NCI-H345 treated with DMSO at 0.1 percent for 48 hours (cell line): ENCODE data around the gene MUC2.
"Not testable (repeated sequence)": the region's sequence is repeated elsewhere in the genome, so short reads cannot be mapped to it uniquely, and the experiment has no call there.

Experiments
- DNase-seq: peaks from one replicate; lab custom pipeline; 2025; ENCODE audit not compliant: unreplicated experiment; lab: John Stamatoyannopoulos, UW

Gene MUC2

GRCh38 chr11:1102996-1103395 is 28.3 kb downstream of the MUC2 start:
- DNase-seq = no peak

DNA sequence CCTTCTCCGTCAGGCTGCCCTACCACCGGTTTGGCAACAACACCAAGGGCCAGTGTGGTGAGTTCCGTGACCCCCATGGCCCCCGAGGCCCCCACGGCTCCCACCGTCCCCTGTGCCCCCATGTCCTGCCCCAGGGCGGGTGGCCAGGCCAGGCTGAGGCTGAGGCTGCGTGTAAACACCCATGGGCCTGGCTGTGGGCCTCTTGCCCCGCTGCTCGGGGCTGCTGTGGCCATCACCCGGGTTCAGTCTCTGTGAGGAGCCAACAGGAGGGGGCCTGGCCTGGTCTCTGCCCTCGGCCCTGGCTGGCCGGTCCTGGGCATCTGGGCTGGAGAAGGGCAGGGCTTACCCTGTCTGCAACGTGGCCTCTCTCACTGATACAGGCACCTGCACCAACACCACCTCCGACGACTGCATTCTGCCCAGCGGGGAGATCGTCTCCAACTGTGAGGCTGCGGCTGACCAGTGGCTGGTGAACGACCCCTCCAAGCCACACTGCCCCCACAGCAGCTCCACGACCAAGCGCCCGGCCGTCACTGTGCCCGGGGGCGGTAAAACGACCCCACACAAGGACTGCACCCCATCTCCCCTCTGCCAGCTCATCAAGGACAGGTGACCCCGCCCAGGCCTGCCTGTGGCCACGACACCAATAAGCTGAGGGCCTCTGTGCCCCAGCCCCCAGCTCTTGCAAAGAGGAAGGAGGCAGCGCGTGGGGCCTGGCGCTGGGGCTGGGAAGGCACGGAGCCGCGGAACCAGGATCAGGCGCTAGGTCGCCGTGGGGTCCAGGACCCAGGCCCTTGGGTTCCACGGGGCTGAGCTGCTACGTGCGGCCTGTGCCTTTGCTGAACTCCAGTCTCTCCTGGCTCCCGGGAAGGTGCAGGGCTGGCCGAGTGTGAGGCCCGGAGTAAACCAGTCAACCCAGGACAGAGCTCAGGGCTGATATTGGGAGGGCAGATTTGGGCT is 29.0 kb downstream of the MUC2 start:
- no peak for DNase-seq

DNA sequence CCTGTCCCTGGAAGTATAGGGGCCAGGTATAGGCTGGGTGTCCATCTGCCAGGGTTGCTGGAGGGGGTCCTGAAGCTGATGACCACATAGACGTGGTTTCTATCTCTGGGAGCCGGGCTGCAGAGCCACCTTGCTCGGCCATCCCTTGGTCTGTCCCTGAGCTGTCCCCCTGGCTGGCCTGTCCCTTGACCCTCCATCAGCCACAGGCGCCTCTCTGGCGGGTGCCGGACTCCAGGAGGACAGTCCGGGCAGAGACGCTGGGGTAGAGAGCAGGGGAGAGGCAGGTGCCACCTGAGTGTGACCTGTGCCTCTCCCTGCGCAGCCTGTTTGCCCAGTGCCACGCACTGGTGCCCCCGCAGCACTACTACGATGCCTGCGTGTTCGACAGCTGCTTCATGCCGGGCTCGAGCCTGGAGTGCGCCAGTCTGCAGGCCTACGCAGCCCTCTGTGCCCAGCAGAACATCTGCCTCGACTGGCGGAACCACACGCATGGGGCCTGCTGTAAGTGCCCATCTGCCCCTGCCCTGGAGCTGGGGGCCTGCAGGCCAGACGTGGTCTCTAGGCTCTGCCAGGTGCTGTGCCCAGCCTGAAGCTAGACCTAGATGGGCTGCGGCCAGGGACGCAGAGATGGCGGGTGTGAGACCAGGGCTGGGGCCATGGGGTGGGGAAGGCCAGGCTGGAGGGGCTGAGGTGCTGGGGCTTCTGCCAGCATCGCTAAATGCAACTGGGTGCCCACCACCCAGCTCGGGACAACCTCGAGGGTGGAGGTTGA is 29.9 kb downstream of the MUC2 start:
- no peak for DNase-seq

- DNase-seq = no peak
Measured at GRCh38 chr11:1105183-1105565, 30.5 kb downstream of the MUC2 start.

DNA sequence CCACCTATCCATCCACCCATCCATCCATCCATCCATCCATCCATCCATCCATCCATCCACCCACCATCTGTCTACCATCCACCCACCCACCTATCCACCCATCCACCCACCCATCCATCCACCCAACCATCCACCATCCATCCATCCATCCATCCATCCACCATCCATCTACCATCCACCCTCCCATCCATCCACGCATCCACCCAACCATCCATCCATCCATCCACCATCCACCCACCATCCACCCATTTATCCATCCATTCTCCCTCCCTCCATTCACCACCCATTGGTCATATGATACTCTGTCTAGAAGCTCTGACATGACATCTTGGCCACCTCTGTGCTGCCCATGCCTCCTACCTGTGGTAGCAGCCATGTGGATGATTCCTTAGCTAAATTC is 31.7 kb downstream of the MUC2 start:
- no peak for DNase-seq

DNA sequence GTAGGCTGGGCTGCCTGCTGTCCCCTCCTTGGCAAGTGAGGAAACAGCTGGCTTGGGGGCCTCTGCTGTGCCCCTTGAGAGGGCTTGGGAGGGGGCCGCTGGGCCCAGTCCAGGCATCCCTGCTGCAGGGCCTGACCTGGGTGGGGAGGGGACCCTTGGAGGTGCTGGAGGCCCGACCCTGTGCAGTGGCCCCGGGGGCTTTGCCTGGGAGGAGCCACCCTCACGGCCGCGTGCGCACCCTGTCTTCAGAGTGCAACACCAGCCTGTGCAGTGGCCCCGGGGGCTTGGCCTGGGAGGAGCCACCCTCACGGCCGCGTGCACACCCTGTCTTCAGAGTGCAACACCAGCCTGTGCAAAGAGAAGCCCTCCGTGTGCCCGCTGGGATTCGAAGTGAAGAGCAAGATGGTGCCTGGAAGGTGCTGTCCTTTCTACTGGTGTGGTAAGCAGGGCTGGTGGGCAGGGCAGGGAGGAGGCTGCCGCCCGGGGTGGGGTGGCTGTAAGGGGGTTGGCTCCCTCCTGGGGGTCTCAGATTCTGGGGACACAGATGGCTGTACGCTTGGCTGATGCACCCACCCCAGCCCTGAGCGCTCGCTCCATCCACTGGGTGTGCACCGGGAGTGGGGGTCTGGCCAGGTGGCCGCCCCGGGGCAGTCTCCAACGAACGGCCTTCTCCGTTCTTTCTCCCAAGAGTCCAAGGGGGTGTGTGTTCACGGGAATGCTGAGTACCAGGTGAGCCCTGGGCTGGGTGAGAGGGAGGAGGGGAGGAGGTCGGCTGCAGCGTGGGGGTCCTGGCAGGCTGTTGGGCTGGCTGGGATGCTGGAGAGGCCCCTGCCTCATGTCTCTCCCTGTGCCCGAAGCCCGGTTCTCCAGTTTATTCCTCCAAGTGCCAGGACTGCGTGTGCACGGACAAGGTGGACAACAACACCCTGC is 32.9 kb downstream of the MUC2 start:
- DNase-seq = no peak

GRCh38 chr11:1108246-1108900 is 33.7 kb downstream of the MUC2 start:
- no peak for DNase-seq

GRCh38 chr11:1109101-1109917 is 34.6 kb downstream of the MUC2 start:
- no peak for DNase-seq

DNA sequence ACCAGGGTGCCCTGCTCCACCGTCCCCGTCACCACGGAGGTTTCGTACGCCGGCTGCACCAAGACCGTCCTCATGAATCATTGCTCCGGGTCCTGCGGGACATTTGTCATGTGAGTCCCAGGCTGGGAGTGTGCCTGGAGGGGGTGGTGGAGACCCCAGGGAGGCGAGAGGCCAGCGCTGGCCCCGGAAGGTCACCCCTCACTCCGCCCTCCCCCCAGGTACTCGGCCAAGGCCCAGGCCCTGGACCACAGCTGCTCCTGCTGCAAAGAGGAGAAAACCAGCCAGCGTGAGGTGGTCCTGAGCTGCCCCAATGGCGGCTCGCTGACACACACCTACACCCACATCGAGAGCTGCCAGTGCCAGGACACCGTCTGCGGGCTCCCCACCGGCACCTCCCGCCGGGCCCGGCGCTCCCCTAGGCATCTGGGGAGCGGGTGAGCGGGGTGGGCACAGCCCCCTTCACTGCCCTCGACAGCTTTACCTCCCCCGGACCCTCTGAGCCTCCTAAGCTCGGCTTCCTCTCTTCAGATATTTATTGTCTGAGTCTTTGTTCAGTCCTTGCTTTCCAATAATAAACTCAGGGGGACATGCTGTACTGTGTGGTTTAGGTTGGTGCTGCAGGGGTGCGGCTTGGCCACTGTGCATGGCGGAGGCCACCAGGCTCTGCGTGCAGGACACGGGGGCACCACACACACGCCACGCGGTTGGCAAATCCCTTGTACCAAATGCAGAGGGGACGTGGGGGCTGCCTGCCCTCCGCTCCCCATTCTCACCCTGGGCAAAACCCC is 35.4 kb downstream of the MUC2 start:
- DNase-seq = no peak

DNA sequence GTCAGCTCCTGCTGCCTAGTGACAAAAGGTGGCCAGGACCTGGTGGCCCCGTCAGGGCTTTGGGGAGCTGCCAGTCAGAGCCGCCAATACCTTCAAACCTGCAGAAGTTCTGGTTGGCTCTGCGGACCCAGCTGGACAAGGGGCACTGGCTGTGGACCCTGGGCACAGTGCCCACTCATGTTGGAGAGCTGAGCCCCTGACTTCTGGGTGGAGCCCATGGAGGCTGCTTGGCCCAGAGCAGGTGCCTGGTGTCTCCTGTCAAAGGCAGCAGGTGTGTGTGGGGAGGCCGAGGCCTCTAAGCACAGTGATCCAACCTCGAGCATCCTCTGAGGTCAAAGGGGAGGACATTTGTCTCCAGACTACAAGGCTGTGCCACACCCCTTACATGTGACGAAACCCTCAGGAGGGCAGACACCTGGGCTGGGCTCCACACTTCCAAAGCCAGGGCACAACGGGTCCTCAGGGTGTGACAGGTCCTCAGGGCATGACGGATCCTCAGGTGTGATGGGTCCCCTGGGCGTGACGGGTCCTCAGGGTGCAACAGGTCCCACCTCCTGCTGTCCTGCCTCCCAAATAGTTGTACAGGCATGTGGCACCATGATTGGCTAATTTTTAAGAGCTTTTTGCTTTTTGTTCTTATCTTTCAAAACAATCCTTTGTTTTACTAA is 37.0 kb downstream of the MUC2 start:
- DNase-seq = no peak

DNA sequence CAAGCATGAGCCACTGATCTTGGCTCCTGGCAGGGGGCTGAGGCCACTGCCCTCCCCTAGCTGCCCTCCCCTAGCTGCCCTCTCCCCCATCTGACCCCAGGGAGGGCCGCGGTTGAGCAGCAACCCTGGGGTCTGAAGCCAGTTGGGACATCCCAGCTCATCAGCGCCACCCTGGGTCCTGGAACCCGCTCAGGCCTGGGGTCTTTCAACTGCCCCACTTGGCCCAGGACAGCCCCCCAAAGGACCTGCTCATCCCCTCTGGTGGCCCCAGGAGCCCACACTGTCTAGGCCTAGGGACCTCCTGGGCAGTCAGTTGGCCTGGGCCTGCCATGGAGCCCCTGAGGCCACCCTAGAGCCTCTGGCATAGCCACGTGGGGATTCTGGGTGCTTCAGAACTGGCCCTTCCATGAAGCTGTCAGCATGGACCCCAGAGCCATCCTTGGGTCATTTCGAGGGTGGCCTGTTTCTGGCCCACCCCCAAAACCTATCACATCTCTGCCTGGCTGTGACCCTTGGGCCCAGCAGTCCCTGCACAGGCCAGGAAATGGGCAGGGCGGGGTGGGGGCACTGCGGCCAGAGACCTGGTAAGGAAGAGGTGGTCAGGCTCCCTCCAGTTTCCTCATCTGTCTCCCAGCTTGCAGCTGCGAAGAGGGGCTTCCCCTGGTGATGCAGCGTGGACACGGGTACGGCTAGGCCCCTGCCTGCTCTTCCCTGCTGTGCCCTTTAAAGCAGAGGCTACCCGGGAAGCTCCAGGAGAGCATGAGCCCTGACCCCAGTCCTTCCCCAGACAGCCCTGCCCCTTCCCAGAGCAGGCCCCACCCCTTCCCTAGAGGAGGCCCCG is 37.9 kb downstream of the MUC2 start:
- no peak for DNase-seq

- DNase-seq = no peak
Measured at GRCh38 chr11:1113405-1114201, 38.9 kb downstream of the MUC2 start.

DNA sequence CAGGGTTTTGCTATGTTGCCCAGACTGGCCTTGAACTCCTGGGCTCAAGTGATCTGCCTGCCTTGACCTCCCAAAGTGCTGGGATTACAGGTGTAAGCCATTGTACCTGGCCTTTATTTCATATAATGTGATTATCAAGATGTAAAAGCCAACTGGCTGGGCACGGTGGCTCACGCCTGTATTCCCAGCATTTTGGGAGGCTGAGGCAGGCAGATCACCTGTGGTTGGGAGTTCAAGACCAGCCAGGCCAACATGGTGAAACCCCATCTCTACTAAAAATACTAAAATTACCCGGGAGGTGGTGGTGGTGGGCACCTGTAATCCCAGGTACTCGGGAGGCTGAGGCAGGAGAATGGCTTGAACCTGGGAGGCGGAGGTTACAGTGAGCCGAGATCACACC is 40.6 kb downstream of the MUC2 start:
- DNase-seq = not testable (repeated sequence)

GRCh38 chr11:1116104-1116503 is 41.4 kb downstream of the MUC2 start:
- DNase-seq = no peak

DNA sequence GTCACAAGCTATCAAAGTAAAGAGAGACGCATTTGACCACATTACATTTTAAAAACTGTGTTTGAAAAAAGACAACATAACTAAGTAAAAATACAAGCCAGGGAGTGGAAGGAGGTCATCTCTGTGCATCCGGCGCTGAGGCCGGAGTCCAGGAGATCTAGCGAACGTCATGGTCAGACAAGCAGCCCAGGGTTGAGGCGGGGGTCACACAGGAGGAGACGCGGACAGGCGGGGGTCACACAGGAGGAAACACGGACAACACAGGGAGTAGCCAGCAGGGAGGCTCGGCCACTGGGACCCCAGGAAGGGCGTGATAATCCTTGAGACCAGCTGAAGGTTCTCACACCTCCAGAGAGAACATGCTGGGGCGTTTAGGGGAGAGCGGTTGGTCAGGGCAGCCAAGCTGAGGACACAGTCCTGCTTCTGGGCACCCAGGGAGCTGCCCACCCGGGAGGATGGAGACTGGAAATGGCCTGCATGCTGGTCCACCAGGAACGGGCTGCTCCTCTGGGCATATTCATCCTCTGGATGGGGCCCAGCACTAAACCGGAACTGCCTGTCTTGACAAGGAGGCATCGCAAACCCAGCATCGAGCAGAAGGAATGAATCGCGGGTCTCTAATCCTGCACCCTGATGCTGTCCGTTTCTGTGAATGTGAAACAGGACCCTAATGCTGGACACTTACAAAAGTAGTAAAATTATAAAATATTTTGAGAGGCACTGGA is 42.2 kb downstream of the MUC2 start:
- no peak for DNase-seq

- no peak for DNase-seq
Measured at GRCh38 chr11:1117992-1118391, 43.3 kb downstream of the MUC2 start.
